K562 (cell line): ENCODE measurements around the gene BEST1. TPM values are rescaled to one million over a fixed set of nuclear protein-coding genes. Genes with fewer than 3 reads are reported as not detected.

Experiments
- ATAC-seq: fragments of 200-7000 bp; cut with Tn5 transposase; 3 replicates; pipeline ENCODE4 v1.9.1; 2020; ENCODE audit warnings: moderate library complexity
- BruUV-seq: library from RNA; stranded (reverse); fragments of 400-500 nt; replicated peaks from 2 replicates; lab custom pipeline; 2021; lab: Mats Ljungman, UMichigan
- CTCF ChIA-PET: fragments of 300-600 bp; formaldehyde crosslinking; extraction: SDS; loops from one replicate; lab custom pipeline; 2021; ENCODE audit warnings: low intra/inter-chr PET ratio; lab: Yijun Ruan, JAX
- POLR2A ChIA-PET: fragments of 300-600, 350-650 bp; sonication (Branson Sonifier 250); formaldehyde crosslinking; extraction: SDS; loops from one replicate; lab custom pipeline; 2021; ENCODE audit warnings: antibody characterized with exemption, inconsistent platforms; lab: Yijun Ruan, JAX
- DNase-seq, 4 experiments: peaks; one replicate each; pipeline versions ENCODE4 v3.0.0 to v3.0.0-alpha.2; 2011 to 2018; ENCODE audit warnings: low spot score in 3 of 4, mixed read lengths in 3 of 4; ENCODE audit errors: extremely low read depth in 1 of 4
- FAIRE-seq: peaks from 2 replicates; lab custom pipeline; 2011; peaks lifted over from hg19 to GRCh38; lab: Jason Lieb, UNC
- H2AFZ ChIP-seq: 2 replicates; pipeline ENCODE4 v1.6.0; 2011; ENCODE audit warnings: low read depth, low read length, control low read depth, inconsistent platforms
- H3K27ac ChIP-seq: fragments of 200-600 bp; 3 replicates; pipeline ENCODE4 v1.8.0; 2011; ENCODE audit warnings: low read depth, mild to moderate bottlenecking, control low read depth, inconsistent platforms, low read length, moderate library complexity, mixed read lengths; ENCODE audit errors: extremely low read depth
- H3K27me3 ChIP-seq, 2 experiments: fragments of 300-600 bp in 1 of 2; 2 replicates in 1 of 2; 3 replicates in 1 of 2; pipeline versions ENCODE4 v1.6.0 to v1.8.0; 2011; ENCODE audit warnings: inconsistent platforms in 2 of 2, low read length in 2 of 2, mild to moderate bottlenecking in 1 of 2, mixed read lengths in 1 of 2, moderate library complexity in 1 of 2; ENCODE audit not compliant: control insufficient read depth in 2 of 2, insufficient read depth in 2 of 2
- H3K36me3 ChIP-seq: fragments of 300-600 bp; 3 replicates; pipeline ENCODE4 v1.8.0; 2011; ENCODE audit warnings: mild to moderate bottlenecking, low read length, inconsistent platforms; ENCODE audit not compliant: control insufficient read depth, insufficient read depth
- H3K4me1 ChIP-seq, 2 experiments: fragments of 200-600 bp in 1 of 2; replicated peaks in 1 of 2; 2 replicates in 1 of 2; 3 replicates in 1 of 2; pipeline versions ENCODE4 v1.5.1 to v1.8.0; 2011; ENCODE audit warnings: inconsistent platforms in 2 of 2, low read length in 2 of 2, mild to moderate bottlenecking in 1 of 2, mixed read lengths in 1 of 2, moderate library complexity in 1 of 2; ENCODE audit not compliant: control insufficient read depth in 2 of 2, insufficient read depth in 2 of 2
- H3K4me2 ChIP-seq: 2 replicates; pipeline ENCODE4 v1.6.1; 2011; ENCODE audit warnings: low read length, control low read depth, inconsistent platforms, mixed read lengths; ENCODE audit not compliant: insufficient read depth
- H3K4me3 ChIP-seq: fragments of 200-600 bp; sonication (generic), shearing (Covaris generic); 2 replicates; pipeline ENCODE4 v1.5.1; 2016; ENCODE audit warnings: control low read depth, inconsistent platforms
- H3K79me2 ChIP-seq: fragments of 200-600 bp; 3 replicates; pipeline ENCODE4 v1.8.0; 2011; ENCODE audit warnings: low read length, inconsistent platforms; ENCODE audit not compliant: control insufficient read depth, insufficient read depth
- H3K9ac ChIP-seq, 2 experiments: 2 replicates each; pipeline versions ENCODE4 v1.6.0 to v1.6.1; 2011; ENCODE audit warnings: low read depth in 2 of 2, low read length in 2 of 2, control low read depth in 1 of 2, inconsistent platforms in 1 of 2, mild to moderate bottlenecking in 1 of 2, mixed read lengths in 1 of 2; ENCODE audit not compliant: insufficient read depth in 1 of 2
- H3K9me1 ChIP-seq: one replicate; pipeline ENCODE4 v1.6.0; 2011; ENCODE audit warnings: inconsistent platforms, mild to moderate bottlenecking, low read length, moderate library complexity; ENCODE audit not compliant: control insufficient read depth, insufficient read depth
- H3K9me3 ChIP-seq: replicated peaks from 2 replicates; pipeline ENCODE4 v1.5.1; 2011; ENCODE audit warnings: low read depth, low read length, inconsistent platforms; ENCODE audit not compliant: control insufficient read depth, insufficient read depth
- H4K20me1 ChIP-seq: replicated peaks from 2 replicates; pipeline ENCODE4 v1.6.1; 2011; ENCODE audit warnings: low read length, inconsistent platforms, mixed read lengths; ENCODE audit not compliant: control insufficient read depth, insufficient read depth
- DEAF1 ChIP-seq: fragments of 450-650 bp; formaldehyde crosslinking; IDR thresholded peaks from 2 replicates; pipeline ENCODE4 v1.4.0; 2020; ENCODE audit warnings: mild to moderate bottlenecking, moderate library complexity
- PYGO2 ChIP-seq: fragments of 450-650 bp; IDR thresholded peaks from 2 replicates; pipeline ENCODE4 v1.6.1; 2016; ENCODE audit warnings: mild to moderate bottlenecking, missing genetic modification characterization, moderate library complexity, missing compliant biosample characterization
- TBL1XR1 ChIP-seq, 2 experiments: IDR thresholded peaks; 2 replicates each; pipeline ENCODE4 v1.6.1; 2012; ENCODE audit warnings: improper control_type of control experiment in 2 of 2, low read length in 2 of 2, mild to moderate bottlenecking in 1 of 2
- ZNF766 ChIP-seq: fragments of 200-800 bp; sonication (Bioruptor generic); conservative IDR thresholded peaks from 2 replicates; pipeline ENCODE4 v1.6.1; 2016; ENCODE audit warnings: missing genetic modification characterization, missing compliant biosample characterization
- WGBS: fragments of 100-300 bp; shearing (Covaris generic); methylation state at CpG from one replicate; pipeline ENCODE4 v1.1.6; 2016; ENCODE audit warnings: low coverage, mixed read lengths; ENCODE audit not compliant: insufficient coverage; ENCODE audit errors: missing lambda C conversion rate; 5-methylcytosine and 5-hydroxymethylcytosine counted together
- in situ Hi-C: fragments of 300-500 bp; cut with MboI; formaldehyde crosslinking; loops from 4 replicates; pipeline ENCODE4 v1.15.0; 2018; ENCODE audit warnings: inconsistent platforms, mixed read lengths
- intact Hi-C: fragments of 100-400 bp; cut with micrococcal nuclease; formaldehyde crosslinking; loops from 2 replicates; pipeline ENCODE4 v1.14.2; 2022
- polyA plus RNA-seq, 8 experiments: library from polyadenylated mRNA; depleted of rRNA in 4 of 8; stranded (reverse) in 5 of 8; unstranded in 3 of 8; fragments of >200 nt; fragmentation: Nextera tagmentation in 2 of 8; fragmentation: Illumina TruSeq in 1 of 8; extraction: Ambion mirVana in 2 of 8; extraction: Trizol in 1 of 8; gene quantifications; 2 replicates each; pipeline versions ENCODE4 v1.2.1 to v1.2.3, GENCODE V29; 2011 to 2014; ENCODE audit warnings: inconsistent platforms in 1 of 8, missing spikeins in 1 of 8
- small RNA-seq: library from RNA; depleted of rRNA; stranded (forward); fragments of <200 nt; gene quantifications from one replicate; pipeline ENCODE3, GENCODE V24; 2014
- total RNA-seq, 7 experiments: library from RNA; depleted of rRNA in 6 of 7; stranded (reverse); fragments of >200 nt in 6 of 7; fragmentation: Illumina TruSeq in 2 of 7; extraction: Trizol in 2 of 7; gene quantifications; 2 replicates each; pipeline versions ENCODE4 v1.2.1 to v1.2.3, GENCODE V29; 2011 to 2021; ENCODE audit warnings: low replicate concordance in 1 of 7

BEST1 gene
- total and polyA plus RNA-seq, 9 of the 15 experiments (the other 6 are each of a cell fraction or from before 2014, with no cell fraction given), result 0.07 to 1.3 (median 0.40) TPM

- TF ChIP-seq TBL1XR1 (IDR thresholded peaks at IDR 0.05; ENCODE audit: low read length in 2 of 2) (no peak), DEAF1 (CRISPR knock-in tag) (no peak), PYGO2 (tag) (no peak), ZNF766 (CRISPR knock-in tag) (0 out of 2 replicates have a peak, but pooled peaks have one; percentile 19)
- TF ChIP-seq, all 486 proteins: peak for 1
- H4K20me1 ChIP-seq, result no peaks in the 10 kb centered on the region
- no peak for FAIRE-seq
- ChIA-PET POLR2A (interaction anchor here (0.9 to 2.0 kb wide), 3 partner anchors 12 to 47 kb away, joined by 3 to 10 read pairs (median 6); no protein-coding TSS in a partner anchor), CTCF (no interaction called here)
- H3K4me3 ChIP-seq, result no peak overlapping the region
- no peaks in the 10 kb centered on the region for H3K9me3 ChIP-seq
- peaks cover 29 to 35% of the 10 kb centered on the region in 2 experiments for H3K4me1 ChIP-seq
- peak overlapping the region; percentile 37; the same call in 1 of the 3 replicates for H3K27ac ChIP-seq
- no peaks in the 10 kb centered on the region; a peak in 1 of 5 replicates for H3K27me3 ChIP-seq
- no peaks in the 10 kb centered on the region for H3K9me1 ChIP-seq
- H2AFZ ChIP-seq, result peak overlapping the region; percentile 57
- H3K36me3 ChIP-seq, result no peaks in the 10 kb centered on the region
- peak overlapping the region in 1 of 2 experiments; percentile 66; a peak in 1 of 4 replicates for H3K9ac ChIP-seq
- intact Hi-C loops, result no loop called here
- no peak for DNase-seq
- ATAC-seq, result peak; percentile 23
- BruUV-seq, result no TSS peak
- H3K4me2 ChIP-seq, result no peak overlapping the region; the same call in 1 of the 2 replicates
- H3K79me2 ChIP-seq, result no peaks in the 10 kb centered on the region
- in situ Hi-C loops, result no loop called here
- 34% methylated on average over 5 of the region's 5 CpGs for WGBS
Observed at GRCh38 chr11:62012832-62013461, 62.8 kb downstream of the BEST1 start.

Small RNA genes lying within 50 kb of the gene (small RNA-seq; reads per million reads assigned to genes)
- gene RNU6-1243P, result not detected

Other genes with a start within 250 kb of the BEST1 start
Only the 7 nearest of the 10 such genes appear.
- gene TMEM258, start 157.8 kb upstream of the BEST1 start, total RNA-seq (2014; rRNA removed), result 97.2 and 153 TPM in 2 replicates
- 227 and 239 TPM in 2 replicates for gene TMEM258, start 157.8 kb upstream of the BEST1 start, total RNA-seq (2014; rRNA removed; fragmentation: Illumina TruSeq; extraction: Trizol)
- 221 and 231 TPM in 2 replicates for gene TMEM258, start 157.8 kb upstream of the BEST1 start, total RNA-seq (2015; rRNA removed; fragmentation: Illumina TruSeq; extraction: Trizol)
- 168 and 200 TPM in 2 replicates for gene TMEM258, start 157.8 kb upstream of the BEST1 start, total RNA-seq (2021)
- 630 and 713 TPM in 2 replicates for gene TMEM258, start 157.8 kb upstream of the BEST1 start, polyA plus RNA-seq (2011; rRNA removed)
- 213 and 256 TPM in 2 replicates for gene TMEM258, start 157.8 kb upstream of the BEST1 start, polyA plus RNA-seq (2014; fragmentation: Illumina TruSeq; extraction: Trizol)
- 100 to 1,000 TPM; 794 to 856 TPM for gene TMEM258, start 157.8 kb upstream of the BEST1 start, polyA plus RNA-seq (2014; fragmentation: Nextera tagmentation; extraction: Ambion mirVana)
- gene TMEM258, start 157.8 kb upstream of the BEST1 start, polyA plus RNA-seq (2014; rRNA removed), result 199 and 268 TPM in 2 replicates
- 156 and 172 TPM in 2 replicates for gene FEN1, start 157.4 kb upstream of the BEST1 start, total RNA-seq (2014; rRNA removed)
- gene FEN1, start 157.4 kb upstream of the BEST1 start, total RNA-seq (2014; rRNA removed; fragmentation: Illumina TruSeq; extraction: Trizol), result 130 and 137 TPM in 2 replicates
- 150 and 154 TPM in 2 replicates for gene FEN1, start 157.4 kb upstream of the BEST1 start, total RNA-seq (2015; rRNA removed; fragmentation: Illumina TruSeq; extraction: Trizol)
- 140 and 150 TPM in 2 replicates for gene FEN1, start 157.4 kb upstream of the BEST1 start, total RNA-seq (2021)
- 91.3 and 124 TPM in 2 replicates for gene FEN1, start 157.4 kb upstream of the BEST1 start, polyA plus RNA-seq (2011; rRNA removed)
- 138 and 146 TPM in 2 replicates for gene FEN1, start 157.4 kb upstream of the BEST1 start, polyA plus RNA-seq (2014; fragmentation: Illumina TruSeq; extraction: Trizol)
- 10 to 100 TPM; 58.1 to 86.8 TPM for gene FEN1, start 157.4 kb upstream of the BEST1 start, polyA plus RNA-seq (2014; fragmentation: Nextera tagmentation; extraction: Ambion mirVana)
- 132 and 136 TPM in 2 replicates for gene FEN1, start 157.4 kb upstream of the BEST1 start, polyA plus RNA-seq (2014; rRNA removed)
- 250 and 292 TPM in 2 replicates for gene FADS1, start 133.3 kb upstream of the BEST1 start, total RNA-seq (2014; rRNA removed)
- 367 and 390 TPM in 2 replicates for gene FADS1, start 133.3 kb upstream of the BEST1 start, total RNA-seq (2014; rRNA removed; fragmentation: Illumina TruSeq; extraction: Trizol)
- 353 and 364 TPM in 2 replicates for gene FADS1, start 133.3 kb upstream of the BEST1 start, total RNA-seq (2015; rRNA removed; fragmentation: Illumina TruSeq; extraction: Trizol)
- gene FADS1, start 133.3 kb upstream of the BEST1 start, total RNA-seq (2021), result 378 and 411 TPM in 2 replicates
- gene FADS1, start 133.3 kb upstream of the BEST1 start, polyA plus RNA-seq (2011; rRNA removed), result 747 and 864 TPM in 2 replicates
- 394 and 457 TPM in 2 replicates for gene FADS1, start 133.3 kb upstream of the BEST1 start, polyA plus RNA-seq (2014; fragmentation: Illumina TruSeq; extraction: Trizol)
- gene FADS1, start 133.3 kb upstream of the BEST1 start, polyA plus RNA-seq (2014; fragmentation: Nextera tagmentation; extraction: Ambion mirVana), result 100 to 1,000 TPM; 110 to 174 TPM
- gene FADS1, start 133.3 kb upstream of the BEST1 start, polyA plus RNA-seq (2014; rRNA removed), result 295 and 314 TPM in 2 replicates
- 13.2 and 17.7 TPM in 2 replicates for gene FADS2, start 122.1 kb upstream of the BEST1 start, total RNA-seq (2014; rRNA removed)
- 14.5 and 16.2 TPM in 2 replicates for gene FADS2, start 122.1 kb upstream of the BEST1 start, total RNA-seq (2014; rRNA removed; fragmentation: Illumina TruSeq; extraction: Trizol)
- 11.5 and 12.0 TPM in 2 replicates for gene FADS2, start 122.1 kb upstream of the BEST1 start, total RNA-seq (2015; rRNA removed; fragmentation: Illumina TruSeq; extraction: Trizol)
- 28.6 and 30.4 TPM in 2 replicates for gene FADS2, start 122.1 kb upstream of the BEST1 start, total RNA-seq (2021)
- 42.8 and 57.1 TPM in 2 replicates for gene FADS2, start 122.1 kb upstream of the BEST1 start, polyA plus RNA-seq (2011; rRNA removed)
- gene FADS2, start 122.1 kb upstream of the BEST1 start, polyA plus RNA-seq (2014; fragmentation: Illumina TruSeq; extraction: Trizol), result 33.9 and 39.7 TPM in 2 replicates
- 1 to 10 TPM; 2.9 to 5.3 TPM for gene FADS2, start 122.1 kb upstream of the BEST1 start, polyA plus RNA-seq (2014; fragmentation: Nextera tagmentation; extraction: Ambion mirVana)
- gene FADS2, start 122.1 kb upstream of the BEST1 start, polyA plus RNA-seq (2014; rRNA removed), result 23.9 and 27.2 TPM in 2 replicates
- gene FADS3, start 58.8 kb upstream of the BEST1 start, total RNA-seq (2014; rRNA removed), result 92.7 and 125 TPM in 2 replicates
- 18.6 and 32.4 TPM in 2 replicates for gene FADS3, start 58.8 kb upstream of the BEST1 start, total RNA-seq (2014; rRNA removed; fragmentation: Illumina TruSeq; extraction: Trizol)
- 55.1 and 55.3 TPM in 2 replicates for gene FADS3, start 58.8 kb upstream of the BEST1 start, total RNA-seq (2015; rRNA removed; fragmentation: Illumina TruSeq; extraction: Trizol)
- 105 and 106 TPM in 2 replicates for gene FADS3, start 58.8 kb upstream of the BEST1 start, total RNA-seq (2021)
- gene FADS3, start 58.8 kb upstream of the BEST1 start, polyA plus RNA-seq (2011; rRNA removed), result 148 and 226 TPM in 2 replicates
- gene FADS3, start 58.8 kb upstream of the BEST1 start, polyA plus RNA-seq (2014; fragmentation: Illumina TruSeq; extraction: Trizol), result 92.0 and 101 TPM in 2 replicates
- gene FADS3, start 58.8 kb upstream of the BEST1 start, polyA plus RNA-seq (2014; fragmentation: Nextera tagmentation; extraction: Ambion mirVana), result 1 to 10 TPM in 1 of 2 experiments, under 1 TPM in 1; 0.97 to 3.3 TPM
- 133 and 139 TPM in 2 replicates for gene FADS3, start 58.8 kb upstream of the BEST1 start, polyA plus RNA-seq (2014; rRNA removed)
- 17.6 and 19.8 TPM in 2 replicates for gene RAB3IL1, start 32.8 kb upstream of the BEST1 start, total RNA-seq (2014; rRNA removed)
- 2.0 and 3.7 TPM in 2 replicates for gene RAB3IL1, start 32.8 kb upstream of the BEST1 start, total RNA-seq (2014; rRNA removed; fragmentation: Illumina TruSeq; extraction: Trizol)
- gene RAB3IL1, start 32.8 kb upstream of the BEST1 start, total RNA-seq (2015; rRNA removed; fragmentation: Illumina TruSeq; extraction: Trizol), result 8.9 and 10.3 TPM in 2 replicates
- gene RAB3IL1, start 32.8 kb upstream of the BEST1 start, total RNA-seq (2021), result 42.6 and 46.2 TPM in 2 replicates
- 15.5 and 17.7 TPM in 2 replicates for gene RAB3IL1, start 32.8 kb upstream of the BEST1 start, polyA plus RNA-seq (2011; rRNA removed)
- 25.1 and 31.8 TPM in 2 replicates for gene RAB3IL1, start 32.8 kb upstream of the BEST1 start, polyA plus RNA-seq (2014; fragmentation: Illumina TruSeq; extraction: Trizol)
- under 1 TPM; 0.15 to 0.25 TPM for gene RAB3IL1, start 32.8 kb upstream of the BEST1 start, polyA plus RNA-seq (2014; fragmentation: Nextera tagmentation; extraction: Ambion mirVana)
- 28.2 and 29.7 TPM in 2 replicates for gene RAB3IL1, start 32.8 kb upstream of the BEST1 start, polyA plus RNA-seq (2014; rRNA removed)
- gene FTH1, start 17.3 kb downstream of the BEST1 start, total RNA-seq (2014; rRNA removed), result 542 and 714 TPM in 2 replicates
- 854 and 941 TPM in 2 replicates for gene FTH1, start 17.3 kb downstream of the BEST1 start, total RNA-seq (2014; rRNA removed; fragmentation: Illumina TruSeq; extraction: Trizol)
- 794 and 802 TPM in 2 replicates for gene FTH1, start 17.3 kb downstream of the BEST1 start, total RNA-seq (2015; rRNA removed; fragmentation: Illumina TruSeq; extraction: Trizol)
- gene FTH1, start 17.3 kb downstream of the BEST1 start, total RNA-seq (2021), result 1,987 and 1,991 TPM in 2 replicates
- gene FTH1, start 17.3 kb downstream of the BEST1 start, polyA plus RNA-seq (2011; rRNA removed), result 692 and 749 TPM in 2 replicates
- 2,369 and 3,146 TPM in 2 replicates for gene FTH1, start 17.3 kb downstream of the BEST1 start, polyA plus RNA-seq (2014; fragmentation: Illumina TruSeq; extraction: Trizol)
- 100 to 1,000 TPM; 370 to 426 TPM for gene FTH1, start 17.3 kb downstream of the BEST1 start, polyA plus RNA-seq (2014; fragmentation: Nextera tagmentation; extraction: Ambion mirVana)
- 1,104 and 1,916 TPM in 2 replicates for gene FTH1, start 17.3 kb downstream of the BEST1 start, polyA plus RNA-seq (2014; rRNA removed)